ENCODE results near the gene MAP2K1. TPM values are rescaled to one million over a fixed set of nuclear protein-coding genes. Genes with fewer than 3 reads are reported as not detected.
A peak's percentile ranks its signal among the peaks of the same experiment; 100 is the strongest.
"Not testable (repeated sequence)": the region's sequence is repeated elsewhere in the genome, so short reads cannot be mapped to it uniquely, and the experiment has no call there.

MAP2K1 gene
- total RNA-seq, 6 experiments from 2014 or later, result 25.7 to 68.8 (median 53.9) TPM

GRCh38 chr15:66369773-66370651 lies 16.7 kb upstream of the MAP2K1 start:
- peak overlapping the region in 2 of 3 donors; percentile 18 to 22 for H3K4me3 ChIP-seq
- DNase-seq (no peak), ATAC-seq (peak; percentile 69 to 74 (median 72))
- intact Hi-C loops (cut with DNase I), result no loop called here
- H3K4me1 ChIP-seq, result peaks cover 0 to 4% (median 0%) of the 10 kb centered on the region in 4 donors
- no peak for TF ChIP-seq POLR2A (IDR thresholded peaks at IDR 0.05)
- no peak for TF ChIP-seq CTCF (IDR thresholded peaks at IDR 0.05)
- WGBS (ENCODE audit: insufficient coverage, low coverage, low lambda C conversion rate, missing lambda C conversion rate), result 5% methylated on average over 12 of the region's 12 CpGs
- H3K36me3 ChIP-seq, result no peaks in the 10 kb centered on the region
- no peaks in the 10 kb centered on the region for H3K27me3 ChIP-seq
- H3K9me3 ChIP-seq, result no peaks in the 10 kb centered on the region
- peak overlapping the region; percentile 35 to 79 (median 41) for H3K27ac ChIP-seq

- intact Hi-C loops (cut with DNase I), result no loop called here
- ATAC-seq (no peak), DNase-seq (no peak)
- Histone ChIP-seq H3K4me3 (no peak overlapping the region), H3K27ac (no peak overlapping the region), H3K9me3 (no peaks in the 10 kb centered on the region), H3K36me3 (no peaks in the 10 kb centered on the region), H3K27me3 (no peaks in the 10 kb centered on the region), H3K4me1 (peaks cover 0 to 7% (median 0%) of the 10 kb centered on the region in 4 donors)
- WGBS (ENCODE audit: insufficient coverage, low coverage, low lambda C conversion rate, missing lambda C conversion rate), result 100% methylated on average over 2 of the region's 4 CpGs
- TF ChIP-seq POLR2A (IDR thresholded peaks at IDR 0.05), result no peak
- no peak for TF ChIP-seq CTCF (IDR thresholded peaks at IDR 0.05)
Observed at GRCh38 chr15:66374179-66374578, 12.5 kb upstream of the MAP2K1 start.

DNA sequence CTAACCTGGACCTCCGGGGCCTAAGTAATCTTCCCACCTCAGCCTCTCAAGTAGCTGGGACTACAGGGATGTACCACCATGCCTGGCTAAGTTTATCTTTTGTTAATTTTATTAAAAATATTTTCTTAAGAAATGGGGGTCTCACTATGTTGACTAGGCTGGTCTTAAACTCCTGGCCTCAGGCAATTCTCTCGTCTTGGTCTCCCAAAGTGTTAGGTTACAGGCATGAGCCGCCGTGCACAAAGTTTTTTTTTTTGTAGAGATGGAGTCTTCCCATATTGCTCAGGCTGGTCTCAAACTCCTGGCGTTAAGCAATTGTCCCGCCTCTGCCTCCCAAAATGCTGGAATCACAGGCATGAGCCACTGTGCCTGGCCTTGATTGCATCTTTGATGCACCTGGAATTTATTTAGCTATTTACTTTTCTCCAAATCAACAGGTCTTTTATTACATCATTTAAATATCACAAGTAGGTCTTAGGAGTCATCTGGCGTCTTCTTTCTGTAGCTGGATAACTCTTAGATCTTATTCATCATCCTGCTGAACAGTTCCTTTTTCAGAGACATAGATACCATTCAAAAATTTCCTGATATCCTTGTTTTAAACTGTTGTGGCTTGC lies 7.8 kb upstream of the MAP2K1 start:
- WGBS (ENCODE audit: insufficient coverage, low coverage, low lambda C conversion rate, missing lambda C conversion rate), result 92% methylated on average over 6 of the region's 7 CpGs
- H3K27me3 ChIP-seq, result no peaks in the 10 kb centered on the region
- H3K27ac ChIP-seq, result no peak overlapping the region
- no peaks in the 10 kb centered on the region for H3K9me3 ChIP-seq
- no peak for ATAC-seq
- DNase-seq, result no peak
- peaks cover 0 to 3% (median 0%) of the 10 kb centered on the region in 4 donors for H3K4me1 ChIP-seq
- H3K4me3 ChIP-seq, result no peak overlapping the region
- intact Hi-C loops (cut with DNase I), result no loop called here
- no peaks in the 10 kb centered on the region for H3K36me3 ChIP-seq
- TF ChIP-seq POLR2A (IDR thresholded peaks at IDR 0.05) (no peak), CTCF (IDR thresholded peaks at IDR 0.05) (no peak)

DNA sequence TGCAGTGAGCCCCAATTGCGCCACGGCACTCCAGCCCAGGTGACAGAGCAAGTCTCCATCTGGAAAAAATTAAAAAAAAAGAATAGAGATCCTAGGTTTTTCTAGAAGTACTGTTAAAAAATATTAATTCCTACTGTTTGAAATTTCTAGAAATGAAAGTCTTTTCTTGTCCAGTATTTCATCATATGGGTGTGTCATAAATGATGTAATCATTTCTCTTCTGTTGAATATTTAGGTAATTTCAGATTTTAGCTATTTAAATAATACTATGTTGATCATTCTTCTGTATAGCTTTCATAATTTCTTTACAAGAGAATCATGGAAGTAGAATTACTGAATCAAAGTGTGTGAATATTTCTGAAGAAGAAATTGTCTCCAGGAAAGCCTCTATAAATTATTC lies 5.3 kb upstream of the MAP2K1 start:
- not testable (repeated sequence) for ATAC-seq, DNase-seq, H3K9me3 ChIP-seq, H3K27ac ChIP-seq, H3K27me3 ChIP-seq, H3K36me3 ChIP-seq, H3K4me1 ChIP-seq, H3K4me3 ChIP-seq
- intact Hi-C loops (cut with DNase I), result loop anchor here (10.0 kb wide), 1 partner anchor 113 kb away; the partner anchor contains the start of gene SNAPC5 (in 2 of the 2)
- WGBS (ENCODE audit: insufficient coverage, low coverage, low lambda C conversion rate, missing lambda C conversion rate), result 100% methylated on average over 2 of the region's 2 CpGs
